Measurements from ENCODE around the gene STIMATE. TPM values are rescaled to one million over a fixed set of nuclear protein-coding genes. Genes with fewer than 3 reads are reported as not detected.

STIMATE gene
- total and polyA plus RNA-seq, 4 donors: 14.0 to 24.4 (median 20.9) TPM

DNA sequence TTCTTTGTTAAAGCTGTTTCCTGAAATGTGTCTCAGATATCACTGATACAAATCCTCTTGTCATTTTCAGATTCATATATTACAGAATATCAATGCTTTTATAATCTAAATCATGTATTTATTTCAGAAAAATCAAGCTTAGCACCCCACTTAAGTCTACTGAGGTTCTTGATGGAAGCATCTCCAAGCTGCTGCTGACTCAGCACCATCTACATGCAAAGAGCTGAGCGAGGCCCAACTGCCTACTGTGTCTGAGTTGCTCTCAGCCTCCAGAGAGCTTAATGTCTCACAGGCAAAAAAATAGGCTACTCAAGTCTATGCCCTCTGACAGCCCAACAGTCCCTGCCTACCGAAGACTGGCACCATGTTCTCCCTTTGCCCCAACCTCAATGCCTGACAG is 29.2 kb upstream of the STIMATE start:
- no peak overlapping the region for H3K9ac ChIP-seq (ENCODE audit: low read depth in 1 of 2, low read length in 2 of 2)
- DNase-seq (ENCODE audit: low spot score): no peak
- TF ChIP-seq FOXA2 (IDR thresholded peaks at IDR 0.05): no peak
- TF ChIP-seq RXRA (IDR thresholded peaks at IDR 0.05): no peak
- no peak overlapping the region for H3K4me3 ChIP-seq (ENCODE audit: low read depth in 1 of 3, low read length in 3 of 3)
- 98% methylated on average over 2 of the region's 2 CpGs for WGBS
- no peak overlapping the region for H3K27ac ChIP-seq (ENCODE audit: low read depth in 1 of 2, low read length in 2 of 2)
- peaks cover 0 to 14% (median 7%) of the 10 kb centered on the region in 4 donors for H3K4me1 ChIP-seq (ENCODE audit: control insufficient read depth in 4 of 4, insufficient read depth in 4 of 4, low read length in 3 of 4)
- no peaks in the 10 kb centered on the region for H3K9me3 ChIP-seq (ENCODE audit: control insufficient read depth in 4 of 4, low read length in 3 of 4)
- peaks cover under 1 to 22% (median 10%) of the 10 kb centered on the region in 4 donors for H3K36me3 ChIP-seq (ENCODE audit: control insufficient read depth in 4 of 4, insufficient read depth in 3 of 4, low read depth in 1 of 4, low read length in 3 of 4)
- H3K27me3 ChIP-seq (ENCODE audit: control insufficient read depth in 4 of 4, insufficient read depth in 4 of 4, low read length in 3 of 4): no peaks in the 10 kb centered on the region

DNA sequence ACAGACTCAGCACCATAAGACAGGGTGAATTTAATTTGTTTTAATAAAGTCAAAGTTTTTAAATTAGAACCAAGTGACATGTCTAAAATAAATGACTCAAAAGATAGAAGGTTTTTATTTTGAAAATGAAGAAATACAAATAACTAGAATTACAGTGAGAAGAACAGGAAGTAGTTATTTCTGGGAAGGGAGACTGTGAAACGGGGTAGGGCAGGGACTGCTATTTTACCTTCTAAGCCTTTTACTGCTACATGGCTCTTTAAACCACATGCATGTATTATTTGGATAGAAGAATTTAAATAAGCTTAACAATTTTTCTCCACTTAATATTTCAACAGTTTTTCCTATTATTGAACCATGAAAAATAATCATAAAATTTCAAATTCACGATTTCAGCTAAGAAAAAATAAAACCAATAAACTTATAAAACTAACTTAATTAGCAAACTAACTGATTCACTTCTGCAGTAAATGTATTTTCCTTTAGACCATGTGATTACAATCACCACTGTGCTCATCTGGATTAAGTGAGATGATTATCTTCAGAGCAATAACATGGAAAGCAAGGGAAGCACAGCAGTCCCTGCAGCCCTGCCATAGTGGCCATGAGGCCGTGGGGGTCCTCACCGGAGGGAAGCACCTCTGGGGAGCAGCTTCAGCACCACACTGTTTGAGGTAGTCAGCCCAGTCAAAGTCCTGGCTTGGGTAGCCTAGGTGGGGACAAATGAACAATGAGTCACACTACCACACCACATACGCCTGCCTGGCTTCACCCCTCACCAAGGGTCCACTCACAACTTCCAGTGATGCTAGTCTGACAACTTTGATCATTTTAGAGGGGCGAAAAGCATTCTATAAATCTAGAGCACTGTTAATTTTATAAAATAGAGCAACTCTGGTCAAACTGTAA is 28.3 kb upstream of the STIMATE start:
- WGBS: 88% methylated on average over 6 of the region's 6 CpGs

DNA sequence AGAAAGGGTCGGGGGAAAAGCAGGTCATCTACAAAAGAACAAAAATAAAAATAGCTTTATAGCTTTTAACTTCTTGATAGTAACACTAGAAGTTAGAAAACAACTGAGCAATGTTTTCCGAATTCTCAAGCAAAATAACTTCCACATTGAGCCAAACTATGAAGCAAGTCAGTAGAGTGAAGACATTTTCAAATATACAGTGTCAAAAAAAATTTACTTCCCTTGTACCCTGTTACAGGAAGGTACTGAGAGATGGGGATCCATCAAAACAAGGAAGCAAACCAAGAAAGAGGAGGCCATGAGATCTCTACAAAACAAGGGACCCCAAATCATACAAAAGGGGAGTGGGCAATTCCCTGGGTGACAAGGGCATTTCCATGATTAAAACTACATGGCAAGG is 26.6 kb upstream of the STIMATE start:
- Histone ChIP-seq H3K36me3 (ENCODE audit: control insufficient read depth in 4 of 4, insufficient read depth in 3 of 4, low read depth in 1 of 4, low read length in 3 of 4) (peaks cover 2 to 37% (median 20%) of the 10 kb centered on the region in 4 donors), H3K4me1 (ENCODE audit: control insufficient read depth in 4 of 4, insufficient read depth in 4 of 4, low read length in 3 of 4) (no peaks in the 10 kb centered on the region), H3K9ac (ENCODE audit: low read depth in 1 of 2, low read length in 2 of 2) (no peak overlapping the region), H3K27me3 (ENCODE audit: control insufficient read depth in 4 of 4, insufficient read depth in 4 of 4, low read length in 3 of 4) (no peaks in the 10 kb centered on the region), H3K9me3 (ENCODE audit: control insufficient read depth in 4 of 4, low read length in 3 of 4) (no peaks in the 10 kb centered on the region), H3K4me3 (ENCODE audit: low read depth in 1 of 3, low read length in 3 of 3) (no peak overlapping the region), H3K27ac (ENCODE audit: low read depth in 1 of 2, low read length in 2 of 2) (no peak overlapping the region)
- WGBS: 87% methylated on average over 2 of the region's 2 CpGs
- DNase-seq (ENCODE audit: low spot score): no peak
- TF ChIP-seq EGR1 (IDR thresholded peaks at IDR 0.05; ENCODE audit: low read depth in 2 of 2): no peak
- TF ChIP-seq NR2F2 (IDR thresholded peaks at IDR 0.05): no peak
- no peak for TF ChIP-seq FOXA1 (IDR thresholded peaks at IDR 0.05)
- TF ChIP-seq GABPA (IDR thresholded peaks at IDR 0.05 in 1 of 2, conservative IDR thresholded peaks at IDR 0.05 in 1 of 2): no peak
- TF ChIP-seq JUND (IDR thresholded peaks at IDR 0.05): no peak
- TF ChIP-seq RXRA (IDR thresholded peaks at IDR 0.05): no peak
- no peak for TF ChIP-seq HNF4A (conservative IDR thresholded peaks at IDR 0.05)
- TF ChIP-seq TAF1 (conservative IDR thresholded peaks at IDR 0.05): no peak
- TF ChIP-seq SP1 (IDR thresholded peaks at IDR 0.05): no peak
- no peak for TF ChIP-seq HNF4G (IDR thresholded peaks at IDR 0.05)
- TF ChIP-seq, protein P1, sequence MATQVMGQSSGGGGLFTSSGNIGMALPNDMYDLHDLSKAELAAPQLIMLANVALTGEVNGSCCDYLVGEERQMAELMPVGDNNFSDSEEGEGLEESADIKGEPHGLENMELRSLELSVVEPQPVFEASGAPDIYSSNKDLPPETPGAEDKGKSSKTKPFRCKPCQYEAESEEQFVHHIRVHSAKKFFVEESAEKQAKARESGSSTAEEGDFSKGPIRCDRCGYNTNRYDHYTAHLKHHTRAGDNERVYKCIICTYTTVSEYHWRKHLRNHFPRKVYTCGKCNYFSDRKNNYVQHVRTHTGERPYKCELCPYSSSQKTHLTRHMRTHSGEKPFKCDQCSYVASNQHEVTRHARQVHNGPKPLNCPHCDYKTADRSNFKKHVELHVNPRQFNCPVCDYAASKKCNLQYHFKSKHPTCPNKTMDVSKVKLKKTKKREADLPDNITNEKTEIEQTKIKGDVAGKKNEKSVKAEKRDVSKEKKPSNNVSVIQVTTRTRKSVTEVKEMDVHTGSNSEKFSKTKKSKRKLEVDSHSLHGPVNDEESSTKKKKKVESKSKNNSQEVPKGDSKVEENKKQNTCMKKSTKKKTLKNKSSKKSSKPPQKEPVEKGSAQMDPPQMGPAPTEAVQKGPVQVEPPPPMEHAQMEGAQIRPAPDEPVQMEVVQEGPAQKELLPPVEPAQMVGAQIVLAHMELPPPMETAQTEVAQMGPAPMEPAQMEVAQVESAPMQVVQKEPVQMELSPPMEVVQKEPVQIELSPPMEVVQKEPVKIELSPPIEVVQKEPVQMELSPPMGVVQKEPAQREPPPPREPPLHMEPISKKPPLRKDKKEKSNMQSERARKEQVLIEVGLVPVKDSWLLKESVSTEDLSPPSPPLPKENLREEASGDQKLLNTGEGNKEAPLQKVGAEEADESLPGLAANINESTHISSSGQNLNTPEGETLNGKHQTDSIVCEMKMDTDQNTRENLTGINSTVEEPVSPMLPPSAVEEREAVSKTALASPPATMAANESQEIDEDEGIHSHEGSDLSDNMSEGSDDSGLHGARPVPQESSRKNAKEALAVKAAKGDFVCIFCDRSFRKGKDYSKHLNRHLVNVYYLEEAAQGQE (IDR thresholded peaks at IDR 0.05): no peak
- TF ChIP-seq, protein P2, sequence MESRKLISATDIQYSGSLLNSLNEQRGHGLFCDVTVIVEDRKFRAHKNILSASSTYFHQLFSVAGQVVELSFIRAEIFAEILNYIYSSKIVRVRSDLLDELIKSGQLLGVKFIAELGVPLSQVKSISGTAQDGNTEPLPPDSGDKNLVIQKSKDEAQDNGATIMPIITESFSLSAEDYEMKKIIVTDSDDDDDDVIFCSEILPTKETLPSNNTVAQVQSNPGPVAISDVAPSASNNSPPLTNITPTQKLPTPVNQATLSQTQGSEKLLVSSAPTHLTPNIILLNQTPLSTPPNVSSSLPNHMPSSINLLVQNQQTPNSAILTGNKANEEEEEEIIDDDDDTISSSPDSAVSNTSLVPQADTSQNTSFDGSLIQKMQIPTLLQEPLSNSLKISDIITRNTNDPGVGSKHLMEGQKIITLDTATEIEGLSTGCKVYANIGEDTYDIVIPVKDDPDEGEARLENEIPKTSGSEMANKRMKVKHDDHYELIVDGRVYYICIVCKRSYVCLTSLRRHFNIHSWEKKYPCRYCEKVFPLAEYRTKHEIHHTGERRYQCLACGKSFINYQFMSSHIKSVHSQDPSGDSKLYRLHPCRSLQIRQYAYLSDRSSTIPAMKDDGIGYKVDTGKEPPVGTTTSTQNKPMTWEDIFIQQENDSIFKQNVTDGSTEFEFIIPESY (IDR thresholded peaks at IDR 0.05): no peak
- no peak for TF ChIP-seq FOXA2 (IDR thresholded peaks at IDR 0.05)
- no peak for TF ChIP-seq YY1 (IDR thresholded peaks at IDR 0.05)

More for the DNA sequence above, 28.3 kb upstream of the STIMATE start:
- Histone ChIP-seq H3K27ac (ENCODE audit: low read depth in 1 of 2, low read length in 2 of 2) (no peak overlapping the region), H3K4me3 (ENCODE audit: low read depth in 1 of 3, low read length in 3 of 3) (no peak overlapping the region), H3K36me3 (ENCODE audit: control insufficient read depth in 4 of 4, insufficient read depth in 3 of 4, low read depth in 1 of 4, low read length in 3 of 4) (peaks cover 2 to 26% (median 13%) of the 10 kb centered on the region in 4 donors), H3K9me3 (ENCODE audit: control insufficient read depth in 4 of 4, low read length in 3 of 4) (no peaks in the 10 kb centered on the region), H3K9ac (ENCODE audit: low read depth in 1 of 2, low read length in 2 of 2) (no peak overlapping the region), H3K4me1 (ENCODE audit: control insufficient read depth in 4 of 4, insufficient read depth in 4 of 4, low read length in 3 of 4) (peaks cover 0 to 6% (median 4%) of the 10 kb centered on the region in 4 donors), H3K27me3 (ENCODE audit: control insufficient read depth in 4 of 4, insufficient read depth in 4 of 4, low read length in 3 of 4) (no peaks in the 10 kb centered on the region)
- no peak for DNase-seq (ENCODE audit: low spot score)
- TF ChIP-seq, protein P3, sequence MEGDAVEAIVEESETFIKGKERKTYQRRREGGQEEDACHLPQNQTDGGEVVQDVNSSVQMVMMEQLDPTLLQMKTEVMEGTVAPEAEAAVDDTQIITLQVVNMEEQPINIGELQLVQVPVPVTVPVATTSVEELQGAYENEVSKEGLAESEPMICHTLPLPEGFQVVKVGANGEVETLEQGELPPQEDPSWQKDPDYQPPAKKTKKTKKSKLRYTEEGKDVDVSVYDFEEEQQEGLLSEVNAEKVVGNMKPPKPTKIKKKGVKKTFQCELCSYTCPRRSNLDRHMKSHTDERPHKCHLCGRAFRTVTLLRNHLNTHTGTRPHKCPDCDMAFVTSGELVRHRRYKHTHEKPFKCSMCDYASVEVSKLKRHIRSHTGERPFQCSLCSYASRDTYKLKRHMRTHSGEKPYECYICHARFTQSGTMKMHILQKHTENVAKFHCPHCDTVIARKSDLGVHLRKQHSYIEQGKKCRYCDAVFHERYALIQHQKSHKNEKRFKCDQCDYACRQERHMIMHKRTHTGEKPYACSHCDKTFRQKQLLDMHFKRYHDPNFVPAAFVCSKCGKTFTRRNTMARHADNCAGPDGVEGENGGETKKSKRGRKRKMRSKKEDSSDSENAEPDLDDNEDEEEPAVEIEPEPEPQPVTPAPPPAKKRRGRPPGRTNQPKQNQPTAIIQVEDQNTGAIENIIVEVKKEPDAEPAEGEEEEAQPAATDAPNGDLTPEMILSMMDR (IDR thresholded peaks at IDR 0.05; ENCODE audit: low read depth, low read length, missing input control): no peak
- TF ChIP-seq, protein P4, sequence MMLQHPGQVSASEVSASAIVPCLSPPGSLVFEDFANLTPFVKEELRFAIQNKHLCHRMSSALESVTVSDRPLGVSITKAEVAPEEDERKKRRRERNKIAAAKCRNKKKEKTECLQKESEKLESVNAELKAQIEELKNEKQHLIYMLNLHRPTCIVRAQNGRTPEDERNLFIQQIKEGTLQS (IDR thresholded peaks at IDR 0.05): no peak
- TF ChIP-seq EGR1 (IDR thresholded peaks at IDR 0.05; ENCODE audit: low read depth in 2 of 2) (no peak), TAF1 (conservative IDR thresholded peaks at IDR 0.05) (no peak), FOXA2 (IDR thresholded peaks at IDR 0.05) (no peak), HNF4G (IDR thresholded peaks at IDR 0.05) (no peak), RXRA (IDR thresholded peaks at IDR 0.05) (no peak), YY1 (IDR thresholded peaks at IDR 0.05) (no peak), NR2F2 (IDR thresholded peaks at IDR 0.05) (no peak)
- TF ChIP-seq, protein P5, sequence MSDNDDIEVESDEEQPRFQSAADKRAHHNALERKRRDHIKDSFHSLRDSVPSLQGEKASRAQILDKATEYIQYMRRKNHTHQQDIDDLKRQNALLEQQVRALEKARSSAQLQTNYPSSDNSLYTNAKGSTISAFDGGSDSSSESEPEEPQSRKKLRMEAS (IDR thresholded peaks at IDR 0.05): no peak
